ENCODE measurements around the gene LEPROT. TPM values are rescaled to one million over a fixed set of nuclear protein-coding genes. Genes with fewer than 3 reads are reported as not detected.
"Not testable (repeated sequence)": the region's sequence is repeated elsewhere in the genome, so short reads cannot be mapped to it uniquely, and the experiment has no call there.

LEPROT gene, protein sequence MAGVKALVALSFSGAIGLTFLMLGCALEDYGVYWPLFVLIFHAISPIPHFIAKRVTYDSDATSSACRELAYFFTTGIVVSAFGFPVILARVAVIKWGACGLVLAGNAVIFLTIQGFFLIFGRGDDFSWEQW
- total RNA-seq: 18.1 and 21.8 TPM in 2 replicates

DNA sequence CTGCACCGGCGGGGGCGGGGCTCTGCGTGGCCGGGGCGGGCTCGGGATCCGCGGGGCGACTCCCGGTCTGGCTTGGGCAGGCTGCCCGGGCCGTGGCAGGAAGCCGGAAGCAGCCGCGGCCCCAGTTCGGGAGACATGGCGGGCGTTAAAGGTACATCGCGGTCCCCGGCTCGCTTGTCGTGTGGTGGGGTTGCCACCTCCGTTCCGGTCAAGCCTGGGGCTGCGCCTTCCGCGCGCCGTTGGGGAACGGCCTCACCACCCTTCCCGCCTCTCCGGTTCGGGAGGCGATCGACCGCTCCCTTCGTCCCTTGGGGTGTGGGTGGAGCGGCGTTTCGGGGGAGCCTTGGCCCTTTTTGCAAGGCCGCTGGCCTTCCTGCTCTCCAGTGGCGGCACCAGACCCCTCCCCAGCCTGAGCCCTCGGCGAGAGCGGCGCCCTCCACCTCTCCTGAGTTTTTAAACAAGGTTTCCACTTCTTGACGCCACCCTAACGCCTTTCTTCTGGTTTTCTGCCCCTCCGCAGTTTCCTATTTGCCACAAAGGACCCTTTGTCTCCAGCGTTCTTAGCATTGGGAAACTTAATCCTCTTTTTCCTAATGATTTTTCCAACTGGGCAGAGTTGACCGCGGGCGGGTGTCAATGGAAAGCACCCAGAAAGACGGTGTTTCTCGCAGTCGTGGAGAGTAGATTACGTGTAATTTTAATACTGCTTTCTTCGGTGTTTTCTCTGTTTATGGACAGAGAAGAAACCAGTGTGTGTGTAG is at the start of gene LEPROT, which contains the start of gene LEPR:
Gene LEPROT (plus strand): TSS at position 79 of the 761 bp plus-strand sequence. CDS start 57 bp downstream, at position 136.
Gene LEPR (plus strand): TSS at position 79 of the 761 bp plus-strand sequence. CDS start 144,898 bp downstream, outside the sequence.
- intact Hi-C loops (cut with micrococcal nuclease): loop anchor here (1.0 to 5.0 kb wide), 9 partner anchors 28 to 1507 kb away; partner anchors contain the start of genes AK4 and JAK1

GRCh38 chr1:65371544-65371943 is 48.9 kb upstream of the LEPROT start:
- intact Hi-C loops (cut with micrococcal nuclease): no loop called here

DNA sequence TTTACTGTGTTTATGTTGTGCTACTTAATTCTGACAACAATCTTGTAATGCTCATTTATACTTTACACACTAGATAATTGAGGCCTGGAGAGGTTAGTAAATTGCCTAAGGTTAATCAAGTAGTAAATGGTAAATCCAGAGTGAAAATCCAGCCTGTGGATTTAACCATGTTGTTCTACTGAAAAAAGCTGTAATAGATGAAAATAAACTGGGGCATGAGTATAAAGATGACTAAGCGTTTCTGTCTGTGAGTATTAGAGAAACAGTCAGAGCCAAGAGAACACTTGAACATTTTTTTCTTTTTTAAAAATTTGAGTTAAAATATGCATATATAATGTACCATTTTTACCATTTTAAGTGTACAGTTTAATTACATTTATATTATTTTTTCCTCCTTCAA is 47.9 kb upstream of the LEPROT start:
- intact Hi-C loops (cut with micrococcal nuclease): no loop called here

- intact Hi-C loops (cut with micrococcal nuclease): no loop called here
Observed at GRCh38 chr1:65377496-65378246, 42.8 kb upstream of the LEPROT start.

DNA sequence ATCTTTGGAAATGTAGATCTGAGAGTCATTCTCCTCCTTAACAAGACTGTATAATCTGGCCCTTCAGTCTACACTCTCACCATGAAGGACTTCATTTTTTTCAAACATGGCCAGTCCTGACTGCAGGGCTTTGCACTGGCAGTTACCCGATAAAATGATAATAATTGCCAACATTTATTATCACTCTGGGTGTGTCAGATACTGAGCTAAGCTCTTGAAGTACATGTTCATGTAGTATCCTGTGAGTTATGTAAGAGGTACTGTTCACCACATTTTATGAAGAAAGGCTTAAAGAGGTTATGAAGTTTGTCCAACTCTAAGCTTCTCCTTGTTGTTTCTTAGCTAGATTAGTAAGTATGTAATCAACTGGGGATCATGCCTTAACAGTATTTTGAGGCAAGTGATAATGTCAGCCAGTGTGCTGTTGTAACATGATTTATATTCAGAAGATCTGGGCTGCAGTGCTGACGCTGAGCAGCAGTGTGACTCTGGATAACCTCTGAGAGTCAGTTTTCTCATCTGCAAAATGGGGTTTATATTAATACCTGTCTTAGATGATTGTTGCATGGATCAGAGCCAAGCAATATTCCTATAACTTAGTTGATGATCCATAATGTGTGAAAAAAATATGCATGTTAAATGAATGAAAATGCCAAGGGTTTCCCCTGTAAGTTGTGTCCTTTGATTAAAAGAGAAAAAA is 42.1 kb upstream of the LEPROT start:
- intact Hi-C loops (cut with micrococcal nuclease): no loop called here

GRCh38 chr1:65384426-65384825 is 36.0 kb upstream of the LEPROT start:
- intact Hi-C loops (cut with micrococcal nuclease): not testable (repeated sequence)

DNA sequence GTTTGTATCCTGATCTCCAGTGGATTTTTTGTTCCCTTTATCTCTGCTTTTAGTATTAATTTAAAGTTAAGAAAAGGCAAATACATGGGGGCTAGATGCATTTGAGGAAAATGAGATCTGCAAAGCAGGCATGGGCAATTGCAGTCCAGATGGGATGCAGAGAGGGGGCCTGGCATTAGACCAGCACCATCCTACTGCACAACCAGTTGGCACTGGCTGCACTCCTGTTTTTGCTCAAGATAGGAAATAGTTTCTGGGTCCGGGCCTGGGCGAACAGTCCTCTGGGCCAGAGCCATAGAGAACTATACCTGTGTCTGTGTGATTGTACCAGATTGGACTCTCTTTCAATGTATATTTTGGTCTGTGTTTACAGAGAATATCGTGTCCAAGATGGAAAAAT is 34.0 kb upstream of the LEPROT start:
- intact Hi-C loops (cut with micrococcal nuclease): no loop called here

DNA sequence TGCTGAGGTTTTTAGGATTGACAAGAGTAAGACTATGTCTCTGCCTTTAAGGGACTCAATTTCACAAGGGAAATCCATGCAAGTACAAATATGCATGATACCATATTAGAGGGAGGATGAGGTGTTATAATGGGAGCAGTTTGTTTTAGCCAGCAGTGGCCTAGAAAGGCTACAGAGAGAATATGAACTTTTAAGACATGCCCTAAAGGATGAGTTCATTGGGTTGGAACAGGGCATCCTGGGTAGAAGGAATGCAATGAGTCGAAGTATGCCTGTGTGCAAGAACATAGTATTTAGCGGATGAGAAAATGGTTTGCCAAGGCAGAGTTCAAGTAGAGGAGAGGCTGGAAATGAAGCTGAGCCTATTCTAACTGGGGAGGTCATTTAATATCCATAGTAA is 32.6 kb upstream of the LEPROT start:
- intact Hi-C loops (cut with micrococcal nuclease): no loop called here

DNA sequence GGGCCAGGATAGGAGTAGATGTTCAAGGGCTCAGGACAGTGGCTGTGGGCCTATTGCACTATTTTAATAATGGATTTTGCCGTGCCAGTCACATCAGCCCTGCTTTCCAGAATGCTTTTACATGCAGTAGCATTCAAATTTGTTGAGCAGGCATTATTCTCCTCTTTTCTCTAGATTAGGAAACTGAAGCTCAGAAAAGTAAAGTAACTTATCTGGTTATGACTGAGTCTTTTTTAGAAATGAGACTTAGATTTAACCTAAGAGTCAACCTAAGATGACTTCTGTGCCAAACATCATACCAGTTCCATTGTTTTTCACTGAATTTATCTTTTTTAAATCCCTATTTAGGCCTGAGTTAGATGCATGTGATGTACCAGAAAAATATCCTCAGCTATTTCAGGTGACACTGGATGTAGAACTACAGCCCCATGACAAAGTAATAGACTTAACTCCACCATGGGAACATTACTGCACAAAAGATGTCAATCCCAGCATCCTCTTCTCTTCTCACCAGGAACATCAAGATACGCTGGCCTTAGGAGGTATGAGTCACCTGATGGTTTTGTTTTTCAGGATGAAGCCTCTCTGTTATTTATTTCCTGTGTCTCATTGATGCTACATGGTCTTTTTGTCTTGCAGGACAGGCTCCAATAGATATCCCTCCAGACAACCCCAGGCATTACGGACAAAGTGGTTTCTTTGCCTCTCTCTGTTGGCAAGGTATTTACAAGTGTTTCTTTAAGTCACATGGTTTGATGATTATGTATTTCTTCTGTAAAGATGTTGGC is 31.4 kb upstream of the LEPROT start:
- intact Hi-C loops (cut with micrococcal nuclease): no loop called here

- intact Hi-C loops (cut with micrococcal nuclease): loop anchor here (2.0 kb wide), 1 partner anchor 28 kb away; the partner anchor contains the start of genes LEPR and LEPROT
Observed at GRCh38 chr1:65392497-65392896, 28.0 kb upstream of the LEPROT start.

GRCh38 chr1:65393347-65393746 is 27.1 kb upstream of the LEPROT start:
- intact Hi-C loops (cut with micrococcal nuclease): loop anchor here (2.0 kb wide), 1 partner anchor 27 kb away; the partner anchor contains the start of genes LEPR and LEPROT

DNA sequence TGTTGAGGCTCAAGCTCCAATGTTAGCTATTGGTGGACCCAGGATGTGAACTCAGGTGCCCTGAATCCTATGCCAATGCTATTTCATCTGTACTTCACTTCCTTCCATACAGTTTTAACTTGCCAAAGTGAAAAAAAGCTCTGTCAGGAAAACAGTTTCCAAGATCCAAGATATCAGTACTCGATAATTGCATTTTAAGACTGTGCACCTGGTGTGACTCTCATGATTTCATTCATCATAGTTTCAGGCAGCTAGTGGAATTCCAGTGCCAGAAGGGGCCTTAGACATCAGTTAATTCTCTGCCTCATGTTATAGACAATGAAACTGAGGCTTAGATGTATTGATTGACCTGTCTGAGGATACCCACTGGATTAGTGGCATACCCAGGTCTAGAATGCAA is 26.5 kb upstream of the LEPROT start:
- intact Hi-C loops (cut with micrococcal nuclease): loop anchor here (2.0 kb wide), 1 partner anchor 27 kb away; the partner anchor contains the start of genes LEPR and LEPROT

DNA sequence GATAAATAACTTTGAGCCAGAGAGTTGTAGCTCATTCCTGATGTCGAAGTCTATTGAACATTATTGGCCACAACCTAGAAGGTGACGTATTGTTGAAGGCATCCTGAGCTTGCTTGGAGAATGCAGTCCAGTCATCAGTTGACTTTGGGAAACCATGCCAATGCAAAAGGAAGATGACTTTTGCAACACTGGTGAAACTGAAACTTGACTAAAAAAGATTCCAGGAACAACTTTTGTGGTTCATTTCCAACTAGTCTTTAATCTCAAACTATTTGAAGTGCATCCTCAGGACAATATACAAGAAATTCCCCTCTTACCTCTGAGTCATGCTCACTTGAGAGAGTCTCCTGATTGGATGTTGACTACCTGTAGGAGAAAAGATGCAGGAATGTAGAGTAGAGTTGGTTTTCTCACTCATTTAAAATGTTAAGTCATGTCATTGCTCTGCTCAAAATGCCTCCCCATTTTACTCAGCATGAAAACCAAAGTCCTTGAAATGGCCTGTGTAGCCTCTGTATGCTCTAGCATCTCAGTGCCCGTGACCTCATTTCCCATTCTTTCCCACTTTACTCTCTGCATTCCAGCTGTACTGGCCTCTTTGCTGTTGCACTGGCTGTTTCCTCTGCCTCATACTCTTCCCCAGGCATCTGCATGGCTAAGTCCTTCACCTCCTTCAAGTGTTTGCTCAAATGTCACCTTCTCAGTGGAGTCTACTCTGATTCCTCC is 24.4 kb upstream of the LEPROT start:
- intact Hi-C loops (cut with micrococcal nuclease): no loop called here

DNA sequence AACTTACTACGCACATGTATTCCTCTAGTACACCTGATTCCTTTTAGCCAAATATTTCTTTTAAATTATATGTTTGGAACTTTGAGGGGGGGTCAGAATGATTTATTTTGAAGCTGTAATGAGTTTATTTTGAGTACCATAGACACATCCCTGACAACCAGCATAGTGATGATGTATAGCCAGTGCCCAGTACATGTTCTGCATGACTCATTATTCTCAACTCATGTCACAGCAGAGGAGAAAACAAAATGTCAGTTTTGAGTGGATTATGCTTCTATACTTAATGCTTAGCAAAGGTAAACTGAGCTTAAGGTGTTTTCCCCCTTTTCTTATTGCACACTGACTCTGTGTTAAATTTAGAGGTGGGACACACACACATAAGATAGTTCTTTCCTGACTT is 22.4 kb upstream of the LEPROT start:
- intact Hi-C loops (cut with micrococcal nuclease): no loop called here

- intact Hi-C loops (cut with micrococcal nuclease): no loop called here
Observed at GRCh38 chr1:65399003-65399402, 21.5 kb upstream of the LEPROT start.

- intact Hi-C loops (cut with micrococcal nuclease): no loop called here
Observed at GRCh38 chr1:65401612-65402011, 18.9 kb upstream of the LEPROT start.

DNA sequence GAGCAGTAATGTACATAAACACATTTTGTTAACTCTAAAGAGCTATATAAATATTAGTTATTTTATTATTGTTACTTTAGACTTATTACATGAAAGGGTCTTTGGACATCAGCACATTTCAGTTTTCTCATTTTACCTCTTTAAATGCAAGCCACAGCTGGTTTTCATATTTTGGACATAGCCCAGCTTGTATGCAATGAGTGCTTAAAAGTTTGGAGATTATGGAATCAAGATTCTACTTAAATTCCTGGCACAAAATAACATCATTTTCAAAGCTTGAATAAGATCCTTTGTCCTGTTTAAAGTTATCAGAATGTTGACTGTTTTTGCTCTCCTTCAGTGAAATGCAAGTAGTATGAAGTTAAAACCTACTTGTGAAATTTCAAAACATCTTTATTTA is 15.5 kb upstream of the LEPROT start:
- intact Hi-C loops (cut with micrococcal nuclease): no loop called here

DNA sequence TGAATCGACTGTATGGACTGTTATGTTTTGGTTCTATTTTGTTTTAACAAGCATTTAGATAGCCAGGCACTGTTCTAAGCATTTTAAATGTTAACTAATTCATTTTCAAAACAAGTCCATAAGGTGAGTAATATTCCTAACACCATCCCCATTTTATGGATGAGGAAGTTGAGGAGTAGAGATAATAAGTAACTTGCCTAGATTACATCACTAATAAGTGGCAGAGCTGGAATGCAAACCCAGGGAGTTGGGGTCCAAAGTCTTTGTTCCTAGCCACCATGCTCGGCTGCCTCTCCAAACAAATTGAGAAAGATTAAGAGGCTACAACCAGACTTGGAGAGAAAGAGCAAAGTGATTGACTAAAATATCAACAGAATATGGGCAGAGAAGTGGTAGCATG is 12.6 kb upstream of the LEPROT start:
- intact Hi-C loops (cut with micrococcal nuclease): no loop called here

GRCh38 chr1:65409314-65409713 is 11.2 kb upstream of the LEPROT start:
- intact Hi-C loops (cut with micrococcal nuclease): no loop called here

GRCh38 chr1:65409816-65410326 is 10.6 kb upstream of the LEPROT start:
- intact Hi-C loops (cut with micrococcal nuclease): no loop called here
